H1 (cell line): ENCODE measurements around the gene CDH2. TPM values are rescaled to one million over a fixed set of nuclear protein-coding genes. Genes with fewer than 3 reads are reported as not detected.

ENCODE experiments used
- CTCF ChIA-PET: fragments of 300-600 bp; sonication (Branson Sonifier 250); formaldehyde crosslinking; loops from one replicate; lab custom pipeline; 2021; ENCODE audit not compliant: partially characterized antibody; lab: Charles Lee
- POLR2A ChIA-PET: fragments of 300-600 bp; sonication (Branson Sonifier 250); formaldehyde crosslinking; loops from one replicate; lab custom pipeline; 2021; ENCODE audit warnings: inconsistent platforms; ENCODE audit not compliant: partially characterized antibody; lab: Charles Lee
- DNase-seq, 2 experiments: peaks; one replicate each; pipeline versions ENCODE4 v3.0.0 to v3.0.0-alpha.2; 2010 to 2022; ENCODE audit warnings: low spot score in 2 of 2, low read depth in 1 of 2, mixed read lengths in 1 of 2
- FAIRE-seq: peaks from 2 replicates; lab custom pipeline; 2011; peaks lifted over from hg19 to GRCh38; lab: Jason Lieb, UNC
- H2AFZ ChIP-seq: 2 replicates; pipeline ENCODE4 v1.8.1; 2012; ENCODE audit warnings: low read length, inconsistent platforms
- H2AK5ac ChIP-seq: 2 replicates; pipeline ENCODE4 v1.6.1; 2013; ENCODE audit warnings: low read depth, low read length
- H2BK120ac ChIP-seq: replicated peaks from 2 replicates; pipeline ENCODE3; 2013; ENCODE audit warnings: low read depth, low read length, inconsistent platforms
- H2BK12ac ChIP-seq: 2 replicates; pipeline ENCODE4 v1.6.1; 2013; ENCODE audit warnings: low read depth, low read length
- H2BK15ac ChIP-seq: 2 replicates; pipeline ENCODE4 v1.6.1; 2013; ENCODE audit warnings: low read length
- H2BK20ac ChIP-seq: 2 replicates; pipeline ENCODE4 v1.6.1; 2013; ENCODE audit warnings: low read length
- H2BK5ac ChIP-seq: 2 replicates; pipeline ENCODE4 v1.6.1; 2013; ENCODE audit warnings: low read depth, low read length
- H3K14ac ChIP-seq: 2 replicates; pipeline ENCODE4 v1.6.1; 2013; ENCODE audit warnings: inconsistent platforms; ENCODE audit not compliant: insufficient read length
- H3K18ac ChIP-seq: 2 replicates; pipeline ENCODE4 v1.6.1; 2013; ENCODE audit warnings: low read length; ENCODE audit errors: extremely low read depth
- H3K23ac ChIP-seq: 2 replicates; pipeline ENCODE4 v1.6.1; 2013; ENCODE audit warnings: inconsistent platforms; ENCODE audit not compliant: insufficient read length
- H3K23me2 ChIP-seq: 2 replicates; pipeline ENCODE4 v1.6.1; 2013; ENCODE audit warnings: low read depth, low read length
- H3K27ac ChIP-seq: 2 replicates; pipeline ENCODE4 v1.6.1; 2011; ENCODE audit warnings: low read depth, low read length, inconsistent platforms
- H3K27me3 ChIP-seq, 4 experiments: replicated peaks in 1 of 4; 1 replicate in 1 of 4; 2 replicates in 3 of 4; pipeline versions ENCODE4 v1.6.1 to v1.8.1; 2011 to 2013; ENCODE audit warnings: low read length in 3 of 4, mild to moderate bottlenecking in 3 of 4, inconsistent platforms in 2 of 4, mixed read lengths in 2 of 4, moderate library complexity in 1 of 4; ENCODE audit not compliant: control insufficient read depth in 3 of 4, insufficient read depth in 3 of 4; ENCODE audit errors: extremely low read depth in 1 of 4
- H3K36me3 ChIP-seq, 4 experiments: 2 replicates each; pipeline versions ENCODE4 v1.6.1 to v1.8.1; 2011 to 2013; ENCODE audit warnings: mild to moderate bottlenecking in 4 of 4, low read length in 3 of 4, moderate library complexity in 2 of 4, control low read depth in 1 of 4, inconsistent platforms in 1 of 4; ENCODE audit not compliant: insufficient read depth in 4 of 4, control insufficient read depth in 2 of 4
- H3K4ac ChIP-seq: replicated peaks from 2 replicates; pipeline ENCODE3; 2013; ENCODE audit warnings: low read length, low read depth, mixed read lengths, inconsistent platforms; ENCODE audit not compliant: insufficient read length
- H3K4me1 ChIP-seq, 4 experiments: replicated peaks in 1 of 4; 1 replicate in 1 of 4; 2 replicates in 3 of 4; pipeline versions ENCODE4 v1.6.1 to v1.8.1; 2011 to 2013; ENCODE audit warnings: low read length in 3 of 4, inconsistent platforms in 2 of 4, mixed read lengths in 1 of 4; ENCODE audit not compliant: insufficient read depth in 4 of 4, control insufficient read depth in 3 of 4
- H3K4me2 ChIP-seq, 2 experiments: 2 replicates each; pipeline versions ENCODE4 v1.6.1 to v1.8.1; 2011 to 2013; ENCODE audit warnings: low read depth in 2 of 2, low read length in 2 of 2, control low read depth in 1 of 2, inconsistent platforms in 1 of 2, mild to moderate bottlenecking in 1 of 2; ENCODE audit not compliant: insufficient read depth in 1 of 2
- H3K4me3 ChIP-seq, 4 experiments: fragments of 200-600, 300-600 bp in 1 of 4; sonication (generic), shearing (Covaris generic), sonication (Bioruptor Twin) in 1 of 4; 2 replicates each; pipeline versions ENCODE4 v1.5.1 to v1.8.1; 2011 to 2016; ENCODE audit warnings: low read length in 4 of 4, low read depth in 3 of 4, control low read depth in 2 of 4, inconsistent platforms in 2 of 4, mild to moderate bottlenecking in 2 of 4, mixed read lengths in 1 of 4, moderate library complexity in 1 of 4; ENCODE audit not compliant: insufficient read depth in 2 of 4; ENCODE audit errors: extremely low read depth in 1 of 4
- H3K56ac ChIP-seq: replicated peaks from 2 replicates; pipeline ENCODE3; 2013; ENCODE audit warnings: low read depth, mild to moderate bottlenecking, mixed read lengths, low read length, inconsistent platforms; ENCODE audit not compliant: insufficient read length
- H3K79me1 ChIP-seq: 2 replicates; pipeline ENCODE4 v1.6.1; 2013; ENCODE audit warnings: low read depth, low read length, control low read depth
- H3K79me2 ChIP-seq, 2 experiments: 2 replicates each; pipeline versions ENCODE4 v1.6.1 to v1.8.1; 2012 to 2013; ENCODE audit warnings: low read length in 2 of 2, mild to moderate bottlenecking in 2 of 2, inconsistent platforms in 1 of 2; ENCODE audit not compliant: insufficient read depth in 2 of 2, control insufficient read depth in 1 of 2
- H3K9ac ChIP-seq, 4 experiments: replicated peaks in 1 of 4; 1 replicate in 1 of 4; 2 replicates in 3 of 4; pipeline versions ENCODE4 v1.6.1 to v1.8.1; 2011 to 2013; ENCODE audit warnings: low read depth in 3 of 4, low read length in 3 of 4, control low read depth in 2 of 4, mild to moderate bottlenecking in 2 of 4, moderate library complexity in 2 of 4, inconsistent platforms in 1 of 4; ENCODE audit errors: extremely low read depth in 1 of 4
- H3K9me3 ChIP-seq, 2 experiments: 2 replicates each; pipeline versions ENCODE4 v1.6.1 to v1.8.1; 2012 to 2013; ENCODE audit warnings: mild to moderate bottlenecking in 2 of 2, moderate library complexity in 2 of 2, control low read depth in 1 of 2, inconsistent platforms in 1 of 2, low read depth in 1 of 2, low read length in 1 of 2, mixed read lengths in 1 of 2; ENCODE audit not compliant: insufficient read depth in 2 of 2
- H4K20me1 ChIP-seq, 2 experiments: replicated peaks in 1 of 2; 2 replicates each; pipeline versions ENCODE3 to v1.8.1; 2011 to 2013; ENCODE audit warnings: inconsistent platforms in 2 of 2, low read length in 2 of 2, mild to moderate bottlenecking in 1 of 2; ENCODE audit not compliant: insufficient read depth in 2 of 2, control insufficient read depth in 1 of 2
- H4K5ac ChIP-seq: 2 replicates; pipeline ENCODE4 v1.6.1; 2013; ENCODE audit warnings: low read length, low read depth, mixed read lengths, inconsistent platforms; ENCODE audit not compliant: insufficient read length
- H4K8ac ChIP-seq: 2 replicates; pipeline ENCODE4 v1.8.0; 2013; ENCODE audit warnings: mild to moderate bottlenecking, moderate library complexity, low read length, inconsistent platforms; ENCODE audit not compliant: insufficient read depth; ENCODE audit errors: extremely low read depth
- H4K91ac ChIP-seq: replicated peaks from 2 replicates; pipeline ENCODE3; 2013; ENCODE audit warnings: low read length, mixed read lengths, inconsistent platforms; ENCODE audit not compliant: insufficient read length
- BRCA1 ChIP-seq: IDR thresholded peaks from 2 replicates; pipeline ENCODE4 v1.6.1; 2012; ENCODE audit warnings: low read depth, low read length, improper control_type of control experiment
- CBX5 ChIP-seq: fragments of 300-800, 300-1000 bp; sonication (generic); IDR thresholded peaks from 2 replicates; pipeline ENCODE4 v1.7.1; 2016; ENCODE audit warnings: antibody characterized with exemption, low read length, low read depth
- CHD1 ChIP-seq: IDR thresholded peaks from 2 replicates; pipeline ENCODE4 v1.6.1; 2012; ENCODE audit warnings: low read depth, low read length, improper control_type of control experiment
- CHD2 ChIP-seq: IDR thresholded peaks from 2 replicates; pipeline ENCODE4 v1.6.1; 2012; ENCODE audit warnings: low read length, improper control_type of control experiment
- CREB1 ChIP-seq: IDR thresholded peaks from 2 replicates; pipeline ENCODE4 v1.6.1; 2012; ENCODE audit warnings: inconsistent platforms
- E2F6 ChIP-seq: IDR thresholded peaks from 2 replicates; pipeline ENCODE4 v1.6.1; 2012; ENCODE audit warnings: inconsistent platforms
- FOSL1 ChIP-seq: IDR thresholded peaks from 2 replicates; pipeline ENCODE4 v1.6.1; 2011; ENCODE audit warnings: mild to moderate bottlenecking, low read depth, low read length, moderate library complexity; ENCODE audit not compliant: insufficient read depth
- GABPA ChIP-seq: IDR thresholded peaks from 2 replicates; pipeline ENCODE4 v1.6.1; 2011; ENCODE audit warnings: mild to moderate bottlenecking, low read length, moderate library complexity, borderline replicate concordance; ENCODE audit not compliant: insufficient read depth
- HDAC2 ChIP-seq, 2 experiments: fragments of 300-600 bp in 1 of 2; sonication (generic) in 1 of 2; IDR thresholded peaks; 2 replicates each; pipeline ENCODE4 v1.6.1; 2011 to 2012; ENCODE audit warnings: low read depth in 2 of 2, low read length in 2 of 2, mild to moderate bottlenecking in 2 of 2, moderate library complexity in 2 of 2, borderline replicate concordance in 1 of 2, inconsistent platforms in 1 of 2
- KDM4A ChIP-seq: IDR thresholded peaks from one replicate; pipeline ENCODE4 v1.7.1; 2012; ENCODE audit warnings: low read depth, mild to moderate bottlenecking, moderate library complexity, low read length, inconsistent platforms; ENCODE audit not compliant: severe bottlenecking
- RAD21 ChIP-seq, 2 experiments: IDR thresholded peaks in 1 of 2; conservative IDR thresholded peaks in 1 of 2; 2 replicates each; pipeline ENCODE4 v1.6.1; 2011; ENCODE audit warnings: low read depth in 2 of 2, low read length in 2 of 2, improper control_type of control experiment in 1 of 2, inconsistent platforms in 1 of 2, mild to moderate bottlenecking in 1 of 2, moderate library complexity in 1 of 2
- SP2 ChIP-seq: IDR thresholded peaks from 2 replicates; pipeline ENCODE4 v1.6.1; 2012; ENCODE audit warnings: mild to moderate bottlenecking, low read length, inconsistent platforms
- TAF7 ChIP-seq: optimal IDR thresholded peaks from 2 replicates; pipeline ENCODE3; 2011; ENCODE audit warnings: low read depth, mild to moderate bottlenecking, inconsistent platforms, low read length, moderate library complexity, borderline replicate concordance
- TEAD4 ChIP-seq: IDR thresholded peaks from 2 replicates; pipeline ENCODE4 v1.6.1; 2012; ENCODE audit warnings: low read depth, low read length, inconsistent platforms, mixed read lengths
- WGBS, 2 experiments: shearing (Covaris generic) in 1 of 2; methylation state at CpG; one replicate each; pipeline versions ENCODE4 v1.1.6 to v1.1.7; 2013 to 2015; ENCODE audit warnings: low lambda C conversion rate in 2 of 2, mixed read lengths in 2 of 2, inconsistent platforms in 1 of 2, low coverage in 1 of 2, missing lambda C conversion rate in 1 of 2; ENCODE audit not compliant: insufficient replicate concordance in 2 of 2, insufficient coverage in 1 of 2, insufficient read length in 1 of 2; ENCODE audit errors: extremely low coverage in 1 of 2, missing lambda C conversion rate in 1 of 2; 5-methylcytosine and 5-hydroxymethylcytosine counted together
- polyA plus RNA-seq, 7 experiments: library from polyadenylated mRNA; depleted of rRNA in 3 of 7; stranded (reverse) in 5 of 7; unstranded in 2 of 7; fragments of >200 nt in 5 of 7; fragments of 200-250 nt in 2 of 7; gene quantifications; 1 replicate in 5 of 7; 2 replicates in 1 of 7; 4 replicates in 1 of 7; pipeline versions ENCODE4 v1.2.1 to v1.2.3, GENCODE V29; 2011 to 2013; ENCODE audit warnings: missing spikeins in 2 of 7, mixed read lengths in 2 of 7
- total RNA-seq: library from RNA; stranded (reverse); fragmentation: NEBNext Ultra II Directional; extraction: Animal tissue kit (Norgen Biotek cat#: 25700); gene quantifications from 2 replicates; pipeline ENCODE4 v1.2.1, GENCODE V29; 2021

The CDH2 gene
- total and polyA plus RNA-seq, 2 of the 8 experiments (the other 6 are each of a cell fraction or from before 2014, with no cell fraction given) = 15.0 to 56.5 TPM

GRCh38 chr18:28114472-28114871 lies 62.5 kb downstream of the CDH2 start:
- no peak for FAIRE-seq
- H3K9me3 ChIP-seq = no peaks in the 10 kb centered on the region
- no peak overlapping the region for H2BK20ac ChIP-seq
- no peak for TF ChIP-seq TEAD4
- TF ChIP-seq TAF7 = no peak
- TF ChIP-seq CBX5 = no peak
- no peak for TF ChIP-seq CHD1
- no peak for TF ChIP-seq GABPA
- no peak for TF ChIP-seq SP2
- no peak for TF ChIP-seq CHD2
- TF ChIP-seq HDAC2 (IDR thresholded peaks at IDR 0.05; ENCODE audit: borderline replicate concordance in 1 of 2, low read depth in 2 of 2, low read length in 2 of 2) = no peak
- TF ChIP-seq BRCA1 = no peak
- TF ChIP-seq CREB1 = no peak
- no peak for TF ChIP-seq KDM4A
- no peak for TF ChIP-seq FOSL1
- TF ChIP-seq E2F6 = no peak
- TF ChIP-seq RAD21 (IDR thresholded peaks at IDR 0.05 in 1 of 2, conservative IDR thresholded peaks at IDR 0.05 in 1 of 2; ENCODE audit: low read depth in 2 of 2, low read length in 2 of 2) = no peak

More at GRCh38 chr18:28114472-28114871, 62.5 kb downstream of the CDH2 start:
- H3K4ac ChIP-seq = no peak overlapping the region
- H3K79me1 ChIP-seq = no peaks in the 10 kb centered on the region
- H3K23me2 ChIP-seq = no peaks in the 10 kb centered on the region
- WGBS, 2 experiments = 91% methylated on average over 3 of the region's 3 CpGs; no CpG with 5 or more reads in 1 of the 2 experiments
- no peak overlapping the region for H2BK120ac ChIP-seq
- H4K20me1 ChIP-seq = no peaks in the 10 kb centered on the region
- H3K4me1 ChIP-seq = peaks cover 1 to 15% (median 4%) of the 10 kb centered on the region in 4 experiments; a peak in 4 of 7 replicates
- no peak overlapping the region for H3K14ac ChIP-seq
- H2AFZ ChIP-seq = no peak overlapping the region
- no peak overlapping the region for H2BK15ac ChIP-seq
- H4K91ac ChIP-seq = no peak overlapping the region
- no peak overlapping the region for H2BK5ac ChIP-seq
- no peak overlapping the region for H2AK5ac ChIP-seq
- H4K5ac ChIP-seq = no peak overlapping the region
- H3K4me3 ChIP-seq = no peak overlapping the region
- H3K9ac ChIP-seq = no peak overlapping the region
- H3K23ac ChIP-seq = no peak overlapping the region
- H3K27ac ChIP-seq = no peak overlapping the region
- no peaks in the 10 kb centered on the region for H3K27me3 ChIP-seq
- POLR2A ChIA-PET = no interaction called here
- H3K56ac ChIP-seq = no peak overlapping the region
- H3K79me2 ChIP-seq = no peaks in the 10 kb centered on the region
- CTCF ChIA-PET = no interaction called here
- no peak overlapping the region for H2BK12ac ChIP-seq
- no peak for DNase-seq
- no peak overlapping the region for H3K4me2 ChIP-seq
- H3K18ac ChIP-seq = no peak overlapping the region
- H3K36me3 ChIP-seq = no peaks in the 10 kb centered on the region
- no peak overlapping the region for H4K8ac ChIP-seq
